Panc1 (cell line): ENCODE results near the gene COA7. TPM values are rescaled to one million over a fixed set of nuclear protein-coding genes. Genes with fewer than 3 reads are reported as not detected.
A peak's percentile ranks its signal among the peaks of the same experiment; 100 is the strongest.

Experiments
- ATAC-seq: fragments of 200-7000 bp; cut with Tn5 transposase; 2 replicates; pipeline ENCODE4 v1.9.1; 2020; ENCODE audit warnings: mild to moderate bottlenecking, moderate library complexity
- BruUV-seq: library from RNA; stranded (reverse); fragments of 400-500 nt; replicated peaks from 2 replicates; lab custom pipeline; 2021; lab: Mats Ljungman, UMichigan
- CTCF ChIA-PET: fragments of 300-600 bp; sonication (Branson Sonifier 250); formaldehyde crosslinking; loops from one replicate; lab custom pipeline; 2022; ENCODE audit warnings: antibody characterized with exemption; lab: Charles Lee
- POLR2A ChIA-PET: fragments of 300-600 bp; sonication (Branson Sonifier 250); formaldehyde crosslinking; loops from one replicate; lab custom pipeline; 2022; ENCODE audit warnings: antibody characterized with exemption; lab: Charles Lee
- DNase-seq: peaks from one replicate; pipeline ENCODE4 v3.0.0-alpha.2; 2010; ENCODE audit warnings: low read depth, low spot score
- H3K27ac ChIP-seq: 2 replicates; pipeline ENCODE4 v1.5.1; 2011; ENCODE audit warnings: mild to moderate bottlenecking, low read length, inconsistent platforms
- H3K27me3 ChIP-seq: fragments of 200-500 bp; sonication (Bioruptor generic); 2 replicates; pipeline ENCODE4 v1.6.0; 2014; ENCODE audit warnings: low read length, inconsistent platforms; ENCODE audit not compliant: control insufficient read depth, insufficient read depth
- H3K36me3 ChIP-seq: fragments of 200-500 bp; sonication (Bioruptor generic); 2 replicates; pipeline ENCODE4 v1.5.1; 2014; ENCODE audit warnings: inconsistent platforms, mild to moderate bottlenecking, low read length, moderate library complexity; ENCODE audit not compliant: control insufficient read depth, insufficient read depth
- H3K4me1 ChIP-seq: 2 replicates; pipeline ENCODE4 v1.5.1; 2011; ENCODE audit warnings: inconsistent platforms, mild to moderate bottlenecking, low read length, moderate library complexity; ENCODE audit not compliant: control insufficient read depth, insufficient read depth
- H3K4me3 ChIP-seq, 2 experiments: 2 replicates each; pipeline ENCODE4 v1.5.1; 2011 to 2012; ENCODE audit warnings: low read depth in 2 of 2, low read length in 2 of 2, mild to moderate bottlenecking in 2 of 2, inconsistent platforms in 1 of 2, moderate library complexity in 1 of 2
- H3K9me3 ChIP-seq: fragments of 200-500 bp; sonication (Bioruptor generic); 2 replicates; pipeline ENCODE4 v1.5.1; 2014; ENCODE audit warnings: low read depth, mild to moderate bottlenecking, inconsistent platforms, low read length, moderate library complexity; ENCODE audit not compliant: control insufficient read depth, insufficient read depth
- POLR2AphosphoS5 ChIP-seq: IDR thresholded peaks from 2 replicates; pipeline ENCODE4 v1.6.1; 2012; ENCODE audit warnings: mild to moderate bottlenecking, low read depth, low read length, moderate library complexity
- SIN3A ChIP-seq: IDR thresholded peaks from 2 replicates; pipeline ENCODE4 v1.6.1; 2012; ENCODE audit warnings: low read depth, mild to moderate bottlenecking, low read length, moderate library complexity, borderline replicate concordance; ENCODE audit not compliant: insufficient read depth
- TCF7L2 ChIP-seq: IDR thresholded peaks from 2 replicates; pipeline ENCODE4 v1.6.1; 2011; ENCODE audit warnings: mild to moderate bottlenecking, low read depth, low read length, inconsistent platforms
- in situ Hi-C: cut with HindIII; loops from 2 replicates; pipeline ENCODE4 v1.10.0; 2016; ENCODE audit warnings: low sequenced_read_pairs, low pct_unique_long_range_greater_than_20kb
- intact Hi-C: fragments of 100-400 bp; cut with micrococcal nuclease; formaldehyde crosslinking; loops from one replicate; pipeline ENCODE4 v1.10.0; 2022; ENCODE audit not compliant: unreplicated experiment
- total RNA-seq: library from RNA; stranded (reverse); gene quantifications from one replicate; pipeline ENCODE4 v1.2.1, GENCODE V29; 2021; ENCODE audit not compliant: unreplicated experiment
- TF ChIP-seq, protein P1 (sequence below): fragments of 450-650 bp; IDR thresholded peaks from 2 replicates; pipeline ENCODE4 v1.5.1; 2017; ENCODE audit warnings: mild to moderate bottlenecking
- TF ChIP-seq, protein P2 (sequence below), 2 experiments: IDR thresholded peaks; 2 replicates each; pipeline ENCODE4 v1.6.1; 2011 to 2012; ENCODE audit warnings: low read depth in 2 of 2, control low read depth in 1 of 2, low read length in 1 of 2, mild to moderate bottlenecking in 1 of 2, moderate library complexity in 1 of 2; ENCODE audit not compliant: insufficient read depth in 1 of 2

COA7 gene
- total RNA-seq, 1 experiment from 2014 or later = 44.9 TPM

DNA sequence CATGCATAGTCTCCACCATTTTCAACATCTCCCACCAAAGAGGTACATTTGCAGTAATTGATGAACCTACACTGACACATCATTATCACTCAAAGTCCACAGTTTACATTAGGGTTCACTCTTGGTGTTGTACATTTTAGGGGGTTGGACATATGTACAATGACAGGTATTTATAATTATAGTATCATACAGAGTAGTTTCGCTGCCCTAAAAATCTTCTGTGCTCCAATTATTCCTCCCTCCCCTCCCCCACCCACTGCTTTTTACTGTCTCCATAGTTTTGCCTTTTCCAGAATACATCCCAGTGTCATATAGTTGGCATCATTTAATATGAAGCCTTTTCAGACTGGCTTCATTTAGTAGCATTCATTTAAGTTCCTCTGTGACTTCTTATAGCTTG lies 13.6 kb downstream of the COA7 start:
- Histone ChIP-seq H3K27me3 (no peaks in the 10 kb centered on the region), H3K27ac (no peak overlapping the region), H3K9me3 (no peaks in the 10 kb centered on the region), H3K4me1 (no peaks in the 10 kb centered on the region), H3K36me3 (peaks cover 6% of the 10 kb centered on the region), H3K4me3 (no peak overlapping the region)
- ChIA-PET POLR2A (no interaction called here), CTCF (no interaction called here)
- DNase-seq (no peak), ATAC-seq (no peak)
- no peak for TF ChIP-seq TCF7L2
- no peak for TF ChIP-seq POLR2AphosphoS5
- TF ChIP-seq, protein P1, sequence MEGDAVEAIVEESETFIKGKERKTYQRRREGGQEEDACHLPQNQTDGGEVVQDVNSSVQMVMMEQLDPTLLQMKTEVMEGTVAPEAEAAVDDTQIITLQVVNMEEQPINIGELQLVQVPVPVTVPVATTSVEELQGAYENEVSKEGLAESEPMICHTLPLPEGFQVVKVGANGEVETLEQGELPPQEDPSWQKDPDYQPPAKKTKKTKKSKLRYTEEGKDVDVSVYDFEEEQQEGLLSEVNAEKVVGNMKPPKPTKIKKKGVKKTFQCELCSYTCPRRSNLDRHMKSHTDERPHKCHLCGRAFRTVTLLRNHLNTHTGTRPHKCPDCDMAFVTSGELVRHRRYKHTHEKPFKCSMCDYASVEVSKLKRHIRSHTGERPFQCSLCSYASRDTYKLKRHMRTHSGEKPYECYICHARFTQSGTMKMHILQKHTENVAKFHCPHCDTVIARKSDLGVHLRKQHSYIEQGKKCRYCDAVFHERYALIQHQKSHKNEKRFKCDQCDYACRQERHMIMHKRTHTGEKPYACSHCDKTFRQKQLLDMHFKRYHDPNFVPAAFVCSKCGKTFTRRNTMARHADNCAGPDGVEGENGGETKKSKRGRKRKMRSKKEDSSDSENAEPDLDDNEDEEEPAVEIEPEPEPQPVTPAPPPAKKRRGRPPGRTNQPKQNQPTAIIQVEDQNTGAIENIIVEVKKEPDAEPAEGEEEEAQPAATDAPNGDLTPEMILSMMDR = no peak
- no peak for TF ChIP-seq SIN3A
- TF ChIP-seq, protein P2, sequence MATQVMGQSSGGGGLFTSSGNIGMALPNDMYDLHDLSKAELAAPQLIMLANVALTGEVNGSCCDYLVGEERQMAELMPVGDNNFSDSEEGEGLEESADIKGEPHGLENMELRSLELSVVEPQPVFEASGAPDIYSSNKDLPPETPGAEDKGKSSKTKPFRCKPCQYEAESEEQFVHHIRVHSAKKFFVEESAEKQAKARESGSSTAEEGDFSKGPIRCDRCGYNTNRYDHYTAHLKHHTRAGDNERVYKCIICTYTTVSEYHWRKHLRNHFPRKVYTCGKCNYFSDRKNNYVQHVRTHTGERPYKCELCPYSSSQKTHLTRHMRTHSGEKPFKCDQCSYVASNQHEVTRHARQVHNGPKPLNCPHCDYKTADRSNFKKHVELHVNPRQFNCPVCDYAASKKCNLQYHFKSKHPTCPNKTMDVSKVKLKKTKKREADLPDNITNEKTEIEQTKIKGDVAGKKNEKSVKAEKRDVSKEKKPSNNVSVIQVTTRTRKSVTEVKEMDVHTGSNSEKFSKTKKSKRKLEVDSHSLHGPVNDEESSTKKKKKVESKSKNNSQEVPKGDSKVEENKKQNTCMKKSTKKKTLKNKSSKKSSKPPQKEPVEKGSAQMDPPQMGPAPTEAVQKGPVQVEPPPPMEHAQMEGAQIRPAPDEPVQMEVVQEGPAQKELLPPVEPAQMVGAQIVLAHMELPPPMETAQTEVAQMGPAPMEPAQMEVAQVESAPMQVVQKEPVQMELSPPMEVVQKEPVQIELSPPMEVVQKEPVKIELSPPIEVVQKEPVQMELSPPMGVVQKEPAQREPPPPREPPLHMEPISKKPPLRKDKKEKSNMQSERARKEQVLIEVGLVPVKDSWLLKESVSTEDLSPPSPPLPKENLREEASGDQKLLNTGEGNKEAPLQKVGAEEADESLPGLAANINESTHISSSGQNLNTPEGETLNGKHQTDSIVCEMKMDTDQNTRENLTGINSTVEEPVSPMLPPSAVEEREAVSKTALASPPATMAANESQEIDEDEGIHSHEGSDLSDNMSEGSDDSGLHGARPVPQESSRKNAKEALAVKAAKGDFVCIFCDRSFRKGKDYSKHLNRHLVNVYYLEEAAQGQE (IDR thresholded peaks at IDR 0.05; ENCODE audit: insufficient read depth in 1 of 2, low read depth in 2 of 2, low read length in 1 of 2) = no peak
- intact Hi-C loops (no loop called here), in situ Hi-C loops (no loop called here)
- BruUV-seq = no TSS peak

- peaks cover 6% of the 10 kb centered on the region; the same call in 1 of the 2 replicates for H3K36me3 ChIP-seq
- no peaks in the 10 kb centered on the region for H3K27me3 ChIP-seq
- no peak overlapping the region for H3K27ac ChIP-seq
- BruUV-seq = no TSS peak
- in situ Hi-C loops = no loop called here
- H3K4me1 ChIP-seq = no peaks in the 10 kb centered on the region
- DNase-seq (no peak), ATAC-seq (no peak)
- CTCF ChIA-PET = no interaction called here
- POLR2A ChIA-PET = interaction anchor here (0.7 kb wide), 1 partner anchor 285 kb away, joined by 4 read pairs; no protein-coding TSS in a partner anchor
- intact Hi-C loops = no loop called here
- no peak overlapping the region for H3K4me3 ChIP-seq
- no peaks in the 10 kb centered on the region for H3K9me3 ChIP-seq
- TF ChIP-seq, protein P2 (IDR thresholded peaks at IDR 0.05; ENCODE audit: insufficient read depth in 1 of 2, low read depth in 2 of 2, low read length in 1 of 2) = no peak
- TF ChIP-seq POLR2AphosphoS5 (0 out of 2 replicates have a peak, but pooled peaks have one; percentile 7), TCF7L2 (no peak)
Observed at GRCh38 chr1:52683367-52683940, 14.7 kb downstream of the COA7 start.
